HCEC 1CT (cell line): ENCODE measurements around the gene MBD5.

ENCODE experiments used
- DNase-seq: peaks from one replicate; pipeline ENCODE4 v3.0.0-alpha.2; 2017

Gene MBD5

GRCh38 chr2:148554459-148555247 lies 533.8 kb downstream of the MBD5 start:
- no peak for DNase-seq

- DNase-seq: no peak
Measured at GRCh38 chr2:148555622-148556294, 534.9 kb downstream of the MBD5 start.

GRCh38 chr2:148557844-148558436 lies 537.0 kb downstream of the MBD5 start:
- DNase-seq: no peak

GRCh38 chr2:148560496-148560895 lies 539.6 kb downstream of the MBD5 start:
- no peak for DNase-seq

GRCh38 chr2:148561389-148561788 lies 540.5 kb downstream of the MBD5 start:
- DNase-seq: no peak

GRCh38 chr2:148565272-148565894 lies 544.5 kb downstream of the MBD5 start:
- no peak for DNase-seq
